CD14-positive monocyte (primary cell): ENCODE results near the gene AGAP1. TPM values are rescaled to one million over a fixed set of nuclear protein-coding genes. Genes with fewer than 3 reads are reported as not detected.

Experiments used
- DNase-seq, 3 donors: peaks; one replicate each; pipeline ENCODE4 v3.0.0-alpha.2; 2011 to 2022
- H2AFZ ChIP-seq: 2 replicates; pipeline ENCODE4 v1.6.0; 2012; ENCODE audit warnings: mild to moderate bottlenecking, low read depth, low read length, inconsistent platforms; ENCODE audit not compliant: insufficient read depth, poor library complexity, severe bottlenecking
- H3K27ac ChIP-seq, 2 donors: 1 replicate in 1 of 2; 2 replicates in 1 of 2; pipeline ENCODE4 v1.5.1; 2012 to 2013; ENCODE audit warnings: low read length in 2 of 2, control low read depth in 1 of 2, inconsistent platforms in 1 of 2, low read depth in 1 of 2, mild to moderate bottlenecking in 1 of 2
- H3K27me3 ChIP-seq, 2 donors: one replicate each; pipeline versions ENCODE4 v1.6.0 to v1.6.1; 2011 to 2013; ENCODE audit warnings: low read length in 2 of 2; ENCODE audit not compliant: control insufficient read depth in 2 of 2, insufficient read depth in 2 of 2
- H3K36me3 ChIP-seq, 2 donors: replicated peaks in 1 of 2; 1 replicate in 1 of 2; 2 replicates in 1 of 2; pipeline versions ENCODE4 v1.5.1 to v1.6.1; 2012 to 2013; ENCODE audit warnings: low read length in 2 of 2, control low read depth in 1 of 2, inconsistent platforms in 1 of 2, mild to moderate bottlenecking in 1 of 2; ENCODE audit not compliant: insufficient read depth in 2 of 2, control insufficient read depth in 1 of 2
- H3K4me1 ChIP-seq, 2 donors: 1 replicate in 1 of 2; 2 replicates in 1 of 2; pipeline versions ENCODE4 v1.5.1 to v1.6.1; 2012 to 2013; ENCODE audit warnings: low read length in 2 of 2, control low read depth in 1 of 2, inconsistent platforms in 1 of 2, mild to moderate bottlenecking in 1 of 2, moderate library complexity in 1 of 2; ENCODE audit not compliant: insufficient read depth in 2 of 2, control insufficient read depth in 1 of 2
- H3K4me2 ChIP-seq: replicated peaks from 2 replicates; pipeline ENCODE3; 2012; ENCODE audit warnings: low read length, moderate library complexity, mild to moderate bottlenecking; ENCODE audit not compliant: poor library complexity, severe bottlenecking; ENCODE audit errors: extremely low read depth
- H3K4me3 ChIP-seq, 3 experiments: fragments of 200-600 bp in 1 of 3; sonication (generic) in 1 of 3; replicated peaks in 1 of 3; 1 replicate in 2 of 3; 2 replicates in 1 of 3; pipeline ENCODE4 v1.5.1; 2011 to 2013; ENCODE audit warnings: low read length in 3 of 3, mild to moderate bottlenecking in 3 of 3, control low read depth in 2 of 3, low read depth in 2 of 3, inconsistent platforms in 1 of 3, moderate library complexity in 1 of 3
- H3K79me2 ChIP-seq: 2 replicates; pipeline ENCODE4 v1.6.0; 2012; ENCODE audit warnings: mild to moderate bottlenecking, control low read depth, inconsistent platforms, low read length, moderate library complexity; ENCODE audit not compliant: insufficient read depth
- H3K9ac ChIP-seq: 2 replicates; pipeline ENCODE4 v1.6.0; 2017; ENCODE audit warnings: low read length, mild to moderate bottlenecking; ENCODE audit not compliant: insufficient read depth, poor library complexity, severe bottlenecking
- H3K9me3 ChIP-seq, 2 donors: replicated peaks in 1 of 2; 1 replicate in 1 of 2; 2 replicates in 1 of 2; pipeline versions ENCODE4 v1.5.1 to v1.6.1; 2012 to 2013; ENCODE audit warnings: low read length in 2 of 2, control low read depth in 1 of 2; ENCODE audit not compliant: control insufficient read depth in 1 of 2, insufficient read depth in 1 of 2
- H4K20me1 ChIP-seq: 2 replicates; pipeline ENCODE4 v1.6.0; 2012; ENCODE audit warnings: mild to moderate bottlenecking, low read length, control low read depth, moderate library complexity; ENCODE audit not compliant: insufficient read depth
- H3K27ac Mint-ChIP-seq, 7 donors: one replicate each; pipeline ENCODE4 v1.8.0; 2020; ENCODE audit warnings: mild to moderate bottlenecking in 7 of 7, mixed read lengths in 7 of 7, moderate library complexity in 6 of 7, inconsistent platforms in 2 of 7
- H3K27me3 Mint-ChIP-seq, 3 donors: one replicate each; pipeline ENCODE4 v1.8.0; 2021 to 2022; ENCODE audit warnings: low read depth in 3 of 3, mild to moderate bottlenecking in 3 of 3, mixed read lengths in 3 of 3, moderate library complexity in 3 of 3, inconsistent platforms in 1 of 3
- H3K36me3 Mint-ChIP-seq, 2 donors: one replicate each; pipeline ENCODE4 v1.8.0; 2020; ENCODE audit warnings: mixed read lengths in 2 of 2, inconsistent platforms in 1 of 2, mild to moderate bottlenecking in 1 of 2
- H3K4me1 Mint-ChIP-seq: one replicate; pipeline ENCODE4 v1.8.0; 2020; ENCODE audit warnings: mild to moderate bottlenecking, mixed read lengths
- H3K4me3 Mint-ChIP-seq, 2 donors: one replicate each; pipeline ENCODE4 v1.8.0; 2020; ENCODE audit warnings: mild to moderate bottlenecking in 2 of 2, mixed read lengths in 2 of 2, moderate library complexity in 1 of 2
- H3K9me3 Mint-ChIP-seq, 7 donors: one replicate each; pipeline ENCODE4 v1.8.0; 2020 to 2022; ENCODE audit warnings: mixed read lengths in 7 of 7, mild to moderate bottlenecking in 6 of 7, moderate library complexity in 6 of 7, inconsistent platforms in 2 of 7
- WGBS: methylation state at CpG from one replicate; pipeline ENCODE4 v1.1.5; 2013; ENCODE audit warnings: missing lambda C conversion rate; ENCODE audit not compliant: insufficient coverage; 5-methylcytosine and 5-hydroxymethylcytosine counted together
- intact Hi-C, 2 donors: fragments of 100-400 bp; cut with micrococcal nuclease; formaldehyde crosslinking; loops; one replicate each; pipeline versions ENCODE4 v1.15.0 to v1.15.1; 2023
- polyA plus RNA-seq, 3 donors: library from polyadenylated mRNA; depleted of rRNA in 1 of 3; unstranded in 2 of 3; stranded (reverse) in 1 of 3; fragments of 300-500 nt in 2 of 3; fragments of >200 nt in 1 of 3; fragmentation: Illumina TruSeq in 2 of 3; gene quantifications; 1 replicate in 2 of 3; 2 replicates in 1 of 3; pipeline ENCODE4 v1.2.3, GENCODE V29; 2012 to 2021
- TF ChIP-seq, protein P1 (sequence below): fragments of 200-600 bp; IDR thresholded peaks from one replicate; pipeline ENCODE4 v1.8.0; 2022; ENCODE audit warnings: antibody characterized with exemption, mild to moderate bottlenecking

The AGAP1 gene
- polyA plus RNA-seq, 3 donors, result 0.12 TPM; not detected in 2

DNA sequence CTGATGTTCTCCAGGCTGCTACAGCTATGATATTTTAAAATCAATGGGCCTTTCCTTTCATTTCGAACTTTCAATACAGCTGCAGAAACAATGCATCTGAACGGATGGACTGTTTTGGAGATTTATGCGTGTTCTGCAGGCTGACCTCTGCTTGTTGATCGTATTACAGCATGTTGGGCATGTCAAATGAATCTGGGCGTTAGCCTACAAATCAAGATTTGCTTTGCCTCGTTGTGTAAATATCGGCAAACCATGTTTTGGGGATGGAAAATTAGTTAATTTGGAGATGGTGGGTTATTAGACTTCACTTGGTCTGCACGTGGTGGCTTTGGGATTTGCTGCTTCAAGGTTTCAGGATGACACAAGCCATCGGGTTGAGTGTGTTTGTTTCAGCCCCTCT, 129.3 kb downstream of the AGAP1 start:
- no peak for DNase-seq
- H2AFZ ChIP-seq, result no peak overlapping the region
- peaks cover 0 to 6% (median 2%) of the 10 kb centered on the region in 7 donors for H3K9me3 Mint-ChIP-seq
- H3K36me3 Mint-ChIP-seq, result no peaks in the 10 kb centered on the region
- H3K9me3 ChIP-seq, result no peaks in the 10 kb centered on the region
- H3K27me3 ChIP-seq, result no peaks in the 10 kb centered on the region
- no peaks in the 10 kb centered on the region for H3K4me1 ChIP-seq
- no peaks in the 10 kb centered on the region for H3K4me1 Mint-ChIP-seq
- H3K27ac ChIP-seq, result no peak overlapping the region
- no peak overlapping the region for H3K9ac ChIP-seq
- no peaks in the 10 kb centered on the region for H4K20me1 ChIP-seq
- H3K4me2 ChIP-seq, result no peak overlapping the region
- no peak overlapping the region for H3K27ac Mint-ChIP-seq
- no peaks in the 10 kb centered on the region for H3K79me2 ChIP-seq
- H3K27me3 Mint-ChIP-seq, result peaks cover 2 to 12% (median 3%) of the 10 kb centered on the region in 3 donors
- TF ChIP-seq, protein P1, sequence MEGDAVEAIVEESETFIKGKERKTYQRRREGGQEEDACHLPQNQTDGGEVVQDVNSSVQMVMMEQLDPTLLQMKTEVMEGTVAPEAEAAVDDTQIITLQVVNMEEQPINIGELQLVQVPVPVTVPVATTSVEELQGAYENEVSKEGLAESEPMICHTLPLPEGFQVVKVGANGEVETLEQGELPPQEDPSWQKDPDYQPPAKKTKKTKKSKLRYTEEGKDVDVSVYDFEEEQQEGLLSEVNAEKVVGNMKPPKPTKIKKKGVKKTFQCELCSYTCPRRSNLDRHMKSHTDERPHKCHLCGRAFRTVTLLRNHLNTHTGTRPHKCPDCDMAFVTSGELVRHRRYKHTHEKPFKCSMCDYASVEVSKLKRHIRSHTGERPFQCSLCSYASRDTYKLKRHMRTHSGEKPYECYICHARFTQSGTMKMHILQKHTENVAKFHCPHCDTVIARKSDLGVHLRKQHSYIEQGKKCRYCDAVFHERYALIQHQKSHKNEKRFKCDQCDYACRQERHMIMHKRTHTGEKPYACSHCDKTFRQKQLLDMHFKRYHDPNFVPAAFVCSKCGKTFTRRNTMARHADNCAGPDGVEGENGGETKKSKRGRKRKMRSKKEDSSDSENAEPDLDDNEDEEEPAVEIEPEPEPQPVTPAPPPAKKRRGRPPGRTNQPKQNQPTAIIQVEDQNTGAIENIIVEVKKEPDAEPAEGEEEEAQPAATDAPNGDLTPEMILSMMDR, result no peak
- no peak overlapping the region for H3K4me3 ChIP-seq
- H3K36me3 ChIP-seq, result no peaks in the 10 kb centered on the region
- no peak overlapping the region for H3K4me3 Mint-ChIP-seq
- 83% methylated on average over 9 of the region's 9 CpGs for WGBS
- intact Hi-C loops, result no loop called here

DNA sequence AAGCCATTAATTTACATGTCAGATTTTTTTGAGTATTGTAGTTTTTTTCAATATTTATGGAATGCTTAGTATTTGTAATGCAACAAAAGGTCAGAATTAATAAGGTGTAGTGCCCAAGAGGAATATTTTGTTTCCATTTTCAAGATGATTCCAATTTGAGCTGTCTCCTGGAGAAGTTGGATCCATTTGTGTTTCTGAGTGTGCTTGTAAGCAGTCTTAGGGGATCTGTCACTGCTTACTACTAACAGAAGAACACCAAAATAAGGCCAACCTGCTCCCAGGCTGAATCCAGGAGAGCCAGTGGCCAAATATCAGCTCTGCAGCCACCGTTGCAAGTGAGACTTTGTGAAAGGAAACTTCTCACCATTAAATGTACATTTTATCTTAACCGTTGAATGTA, 129.9 kb downstream of the AGAP1 start:
- Histone ChIP-seq H3K36me3 (no peaks in the 10 kb centered on the region), H3K4me2 (no peak overlapping the region), H3K9ac (no peak overlapping the region), H3K27me3 (no peaks in the 10 kb centered on the region), H4K20me1 (no peaks in the 10 kb centered on the region), H3K79me2 (no peaks in the 10 kb centered on the region), H3K4me3 (no peak overlapping the region), H3K9me3 (no peaks in the 10 kb centered on the region), H3K27ac (no peak overlapping the region), H3K4me1 (no peaks in the 10 kb centered on the region), H2AFZ (no peak overlapping the region)
- no peak for DNase-seq
- Mint-ChIP-seq H3K4me1 (no peaks in the 10 kb centered on the region), H3K36me3 (no peaks in the 10 kb centered on the region), H3K9me3 (peaks cover 0 to 6% (median 2%) of the 10 kb centered on the region in 7 donors), H3K27ac (no peak overlapping the region), H3K4me3 (no peak overlapping the region), H3K27me3 (peaks cover 2 to 13% (median 3%) of the 10 kb centered on the region in 3 donors)
- intact Hi-C loops, result no loop called here
- TF ChIP-seq, protein P1, result no peak
- no CpG with 5 or more reads among the region's 2 CpGs for WGBS
